IMR-90 (cell line): ENCODE results near the gene UBE3C. TPM values are rescaled to one million over a fixed set of nuclear protein-coding genes. Genes with fewer than 3 reads are reported as not detected.

ENCODE experiments used
- ATAC-seq: fragments of 200-7000 bp; cut with Tn5 transposase; 2 replicates; pipeline ENCODE4 v1.9.1; 2020; ENCODE audit warnings: low read depth, mild to moderate bottlenecking, moderate library complexity
- BruUV-seq: library from RNA; stranded (reverse); fragments of 400-500 nt; replicated peaks from 2 replicates; lab custom pipeline; 2021; lab: Mats Ljungman, UMichigan
- CTCF ChIA-PET: fragments of 300-600 bp; formaldehyde crosslinking; extraction: SDS; loops from one replicate; lab custom pipeline; 2021; ENCODE audit warnings: antibody characterized with exemption; lab: Yijun Ruan, JAX
- POLR2A ChIA-PET: fragments of 300-600 bp; sonication (Branson Sonifier 250); formaldehyde crosslinking; loops from one replicate; lab custom pipeline; 2022; ENCODE audit warnings: antibody characterized with exemption; ENCODE audit not compliant: unreplicated experiment; lab: Charles Lee
- DNase-seq: peaks from one replicate; pipeline ENCODE4 v3.0.0; 2013
- H2AFZ ChIP-seq: replicated peaks from 2 replicates; pipeline ENCODE3; 2013; ENCODE audit warnings: low read length, mild to moderate bottlenecking; ENCODE audit not compliant: poor library complexity
- H2AK5ac ChIP-seq: 2 replicates; pipeline ENCODE4 v1.6.1; 2013; ENCODE audit warnings: low read depth, low read length, inconsistent platforms
- H2AK9ac ChIP-seq: replicated peaks from 2 replicates; pipeline ENCODE3; 2013; ENCODE audit warnings: mild to moderate bottlenecking, low read depth, low read length, moderate library complexity; ENCODE audit not compliant: poor library complexity
- H2BK120ac ChIP-seq: 2 replicates; pipeline ENCODE4 v1.6.1; 2013; ENCODE audit warnings: low read depth, low read length, inconsistent platforms
- H2BK15ac ChIP-seq: 3 replicates; pipeline ENCODE4 v1.6.1; 2013; ENCODE audit warnings: low read depth, low read length, inconsistent platforms
- H2BK20ac ChIP-seq: 2 replicates; pipeline ENCODE4 v1.6.1; 2013; ENCODE audit warnings: low read depth, mild to moderate bottlenecking, inconsistent platforms, low read length, moderate library complexity
- H2BK5ac ChIP-seq: 2 replicates; pipeline ENCODE4 v1.6.1; 2013; ENCODE audit warnings: mild to moderate bottlenecking, low read depth, low read length, inconsistent platforms; ENCODE audit not compliant: poor library complexity, severe bottlenecking
- H3K14ac ChIP-seq: replicated peaks from 2 replicates; pipeline ENCODE4 v1.6.1; 2013; ENCODE audit warnings: low read depth, low read length, inconsistent platforms
- H3K18ac ChIP-seq: 2 replicates; pipeline ENCODE4 v1.6.1; 2013; ENCODE audit warnings: low read depth, low read length, control low read depth
- H3K23ac ChIP-seq: 2 replicates; pipeline ENCODE4 v1.6.1; 2013; ENCODE audit warnings: low read depth, low read length, inconsistent platforms
- H3K27ac ChIP-seq: 2 replicates; pipeline ENCODE4 v1.5.1; 2013; ENCODE audit warnings: mild to moderate bottlenecking, control low read depth, low read length; ENCODE audit not compliant: insufficient read depth
- H3K27me3 ChIP-seq: 2 replicates; pipeline ENCODE4 v1.6.1; 2013; ENCODE audit warnings: low read length; ENCODE audit not compliant: control insufficient read depth, insufficient read depth
- H3K36me3 ChIP-seq: 2 replicates; pipeline ENCODE4 v1.6.1; 2013; ENCODE audit warnings: low read length, mixed read lengths; ENCODE audit not compliant: control insufficient read depth, insufficient read depth
- H3K4ac ChIP-seq: 2 replicates; pipeline ENCODE4 v1.6.1; 2013; ENCODE audit warnings: low read depth, low read length, inconsistent platforms
- H3K4me1 ChIP-seq: 2 replicates; pipeline ENCODE4 v1.6.1; 2013; ENCODE audit warnings: low read length, mixed read lengths; ENCODE audit not compliant: control insufficient read depth, insufficient read depth
- H3K4me2 ChIP-seq: 2 replicates; pipeline ENCODE4 v1.6.1; 2013; ENCODE audit warnings: low read depth, mild to moderate bottlenecking, control low read depth, low read length, moderate library complexity
- H3K4me3 ChIP-seq: 2 replicates; pipeline ENCODE4 v1.5.1; 2013; ENCODE audit warnings: low read depth, mild to moderate bottlenecking, control low read depth, low read length, moderate library complexity; ENCODE audit not compliant: insufficient read depth
- H3K56ac ChIP-seq: 2 replicates; pipeline ENCODE4 v1.6.1; 2013; ENCODE audit warnings: low read length, inconsistent platforms; ENCODE audit not compliant: insufficient read depth; ENCODE audit errors: extremely low read depth
- H3K79me1 ChIP-seq, 2 experiments: 2 replicates each; pipeline ENCODE4 v1.6.1; 2013; ENCODE audit warnings: low read length in 2 of 2, inconsistent platforms in 1 of 2, low read depth in 1 of 2
- H3K9ac ChIP-seq: 2 replicates; pipeline ENCODE4 v1.6.1; 2013; ENCODE audit warnings: low read depth, low read length, control low read depth
- H3K9me1 ChIP-seq: 2 replicates; pipeline ENCODE4 v1.6.1; 2013; ENCODE audit warnings: low read length, inconsistent platforms; ENCODE audit not compliant: insufficient read depth
- H3K9me3 ChIP-seq: 2 replicates; pipeline ENCODE4 v1.6.1; 2013; ENCODE audit warnings: low read length; ENCODE audit not compliant: control insufficient read depth, insufficient read depth
- H4K20me1 ChIP-seq: 2 replicates; pipeline ENCODE4 v1.6.1; 2013; ENCODE audit warnings: low read length, inconsistent platforms; ENCODE audit not compliant: insufficient read depth
- H4K5ac ChIP-seq: 2 replicates; pipeline ENCODE4 v1.6.1; 2013; ENCODE audit warnings: mild to moderate bottlenecking, low read depth, low read length, control low read depth
- H4K8ac ChIP-seq, 2 experiments: 2 replicates each; pipeline ENCODE4 v1.6.1; 2013; ENCODE audit warnings: low read depth in 2 of 2, low read length in 2 of 2, control low read depth in 1 of 2, inconsistent platforms in 1 of 2
- H4K91ac ChIP-seq: 2 replicates; pipeline ENCODE4 v1.6.1; 2013; ENCODE audit warnings: low read depth, low read length, inconsistent platforms; ENCODE audit not compliant: insufficient read depth
- FOS ChIP-seq: fragments of 150-350 bp; IDR thresholded peaks from 2 replicates; pipeline ENCODE4 v1.6.1; 2016; ENCODE audit warnings: low read depth, low read length
- MAFK ChIP-seq: IDR thresholded peaks from 2 replicates; pipeline ENCODE4 v1.6.1; 2012; ENCODE audit warnings: low read depth, low read length, improper control_type of control experiment
- MAZ ChIP-seq: IDR thresholded peaks from 2 replicates; pipeline ENCODE4 v1.6.1; 2012; ENCODE audit warnings: low read depth, mild to moderate bottlenecking, low read length, improper control_type of control experiment, moderate library complexity, borderline replicate concordance
- MXI1 ChIP-seq: IDR thresholded peaks from 2 replicates; pipeline ENCODE4 v1.6.1; 2012; ENCODE audit warnings: low read depth, mild to moderate bottlenecking, low read length, moderate library complexity, borderline replicate concordance
- POLR2A ChIP-seq: IDR thresholded peaks from 2 replicates; pipeline ENCODE4 v1.6.1; 2012; ENCODE audit warnings: mild to moderate bottlenecking, low read depth, low read length
- RAD21 ChIP-seq: IDR thresholded peaks from 2 replicates; pipeline ENCODE4 v1.6.1; 2012; ENCODE audit warnings: low read length, improper control_type of control experiment
- RCOR1 ChIP-seq: IDR thresholded peaks from 2 replicates; pipeline ENCODE4 v1.6.1; 2012; ENCODE audit warnings: mild to moderate bottlenecking, low read length, improper control_type of control experiment; ENCODE audit not compliant: insufficient replicate concordance
- SMC3 ChIP-seq: fragments of 150-350 bp; IDR thresholded peaks from 2 replicates; pipeline ENCODE4 v1.6.1; 2016; ENCODE audit warnings: low read depth, mild to moderate bottlenecking, antibody characterized with exemption, low read length, moderate library complexity
- WGBS, 2 experiments: methylation state at CpG; one replicate each; pipeline versions ENCODE4 v1.1.5 to v1.1.7; 2013; ENCODE audit warnings: missing lambda C conversion rate in 2 of 2; ENCODE audit not compliant: insufficient read length in 1 of 2; ENCODE audit errors: extremely low coverage in 2 of 2; 5-methylcytosine and 5-hydroxymethylcytosine counted together
- dilution Hi-C: fragments of 300-500 bp; cut with HindIII; formaldehyde crosslinking; loops from one replicate; pipeline ENCODE4 v1.14.3; 2018; ENCODE audit warnings: low sequenced_read_pairs; ENCODE audit not compliant: unreplicated experiment
- in situ Hi-C: fragments of 300-500 bp; cut with MboI; formaldehyde crosslinking; loops from 3 replicates; pipeline ENCODE4 v1.14.3; 2019; ENCODE audit warnings: low sequenced_read_pairs, inconsistent platforms, mixed read lengths
- intact Hi-C: fragments of 100-400 bp; cut with micrococcal nuclease; formaldehyde crosslinking; loops from 2 replicates; pipeline ENCODE4 v1.10.0; 2022
- polyA plus RNA-seq, 3 experiments: library from polyadenylated mRNA; depleted of rRNA; stranded (reverse); fragments of >200 nt; gene quantifications; 2 replicates each; pipeline ENCODE4 v1.2.3, GENCODE V29; 2012; ENCODE audit warnings: low replicate concordance in 1 of 3
- total RNA-seq: library from RNA; depleted of rRNA; stranded (reverse); fragments of >200 nt; gene quantifications from 2 replicates; pipeline ENCODE4 v1.2.3, GENCODE V29; 2012
- TF ChIP-seq, protein P1 (sequence below): conservative IDR thresholded peaks from 2 replicates; pipeline ENCODE4 v1.5.1; 2012; ENCODE audit warnings: mild to moderate bottlenecking, low read depth, low read length, improper control_type of control experiment

The UBE3C gene
- total and polyA plus RNA-seq, 2 of the 4 experiments (the other 2 are of a cell fraction): 43.0 to 60.6 TPM

DNA sequence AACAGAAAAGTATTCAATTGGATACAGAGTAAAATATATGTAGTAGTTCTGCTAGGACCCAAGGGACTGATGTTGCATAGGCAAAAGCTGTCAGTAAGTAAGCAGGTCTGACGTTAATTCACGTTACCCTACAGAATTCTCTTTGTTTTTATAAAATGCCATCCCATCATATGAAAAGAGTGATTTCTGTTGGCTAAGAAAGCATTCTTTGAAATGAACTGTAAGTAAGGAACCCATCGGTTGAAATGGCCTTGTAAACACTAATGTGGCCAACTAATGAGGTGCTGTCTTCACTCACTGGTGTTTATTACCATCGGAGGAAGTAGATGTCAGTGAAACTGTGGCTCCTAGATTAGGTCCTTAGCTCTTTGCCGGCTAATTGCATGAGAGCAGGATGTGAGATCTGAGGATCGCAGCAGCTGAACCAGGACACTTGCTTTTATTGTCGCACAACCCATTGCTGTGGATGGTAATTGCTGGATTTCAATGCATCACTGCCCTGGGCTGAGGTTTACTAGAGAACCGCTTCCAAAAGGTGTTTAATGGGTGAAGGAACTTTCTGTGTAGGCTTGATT lies 49.5 kb downstream of the UBE3C start:
- Histone ChIP-seq H3K79me1 (peaks cover 18 to 20% of the 10 kb centered on the region in 2 experiments), H2AK5ac (no peak overlapping the region), H3K36me3 (peaks cover 42% of the 10 kb centered on the region), H4K8ac (no peak overlapping the region), H3K18ac (no peak overlapping the region), H2BK5ac (no peak overlapping the region), H3K27me3 (no peaks in the 10 kb centered on the region), H2AK9ac (no peak overlapping the region), H3K4me2 (no peak overlapping the region), H4K5ac (no peak overlapping the region), H2BK15ac (no peak overlapping the region), H2AFZ (no peak overlapping the region), H3K9me1 (no peaks in the 10 kb centered on the region; the same call in 1 of the 2 replicates), H3K9me3 (no peaks in the 10 kb centered on the region), H4K20me1 (no peaks in the 10 kb centered on the region), H2BK120ac (no peak overlapping the region), H3K27ac (no peak overlapping the region), H4K91ac (no peak overlapping the region), H3K23ac (no peak overlapping the region), H3K4me3 (no peak overlapping the region), H3K56ac (no peak overlapping the region), H2BK20ac (no peak overlapping the region), H3K14ac (no peak overlapping the region), H3K4ac (no peak overlapping the region), H3K9ac (no peak overlapping the region), H3K4me1 (no peaks in the 10 kb centered on the region)
- in situ Hi-C loops: no loop called here
- ATAC-seq: no peak
- no peak for DNase-seq
- dilution Hi-C loops: no loop called here
- ChIA-PET CTCF (no interaction called here), POLR2A (no interaction called here)
- intact Hi-C loops: no loop called here
- TF ChIP-seq MXI1: no peak
- TF ChIP-seq MAFK: no peak
- no peak for TF ChIP-seq SMC3
- TF ChIP-seq, protein P1, sequence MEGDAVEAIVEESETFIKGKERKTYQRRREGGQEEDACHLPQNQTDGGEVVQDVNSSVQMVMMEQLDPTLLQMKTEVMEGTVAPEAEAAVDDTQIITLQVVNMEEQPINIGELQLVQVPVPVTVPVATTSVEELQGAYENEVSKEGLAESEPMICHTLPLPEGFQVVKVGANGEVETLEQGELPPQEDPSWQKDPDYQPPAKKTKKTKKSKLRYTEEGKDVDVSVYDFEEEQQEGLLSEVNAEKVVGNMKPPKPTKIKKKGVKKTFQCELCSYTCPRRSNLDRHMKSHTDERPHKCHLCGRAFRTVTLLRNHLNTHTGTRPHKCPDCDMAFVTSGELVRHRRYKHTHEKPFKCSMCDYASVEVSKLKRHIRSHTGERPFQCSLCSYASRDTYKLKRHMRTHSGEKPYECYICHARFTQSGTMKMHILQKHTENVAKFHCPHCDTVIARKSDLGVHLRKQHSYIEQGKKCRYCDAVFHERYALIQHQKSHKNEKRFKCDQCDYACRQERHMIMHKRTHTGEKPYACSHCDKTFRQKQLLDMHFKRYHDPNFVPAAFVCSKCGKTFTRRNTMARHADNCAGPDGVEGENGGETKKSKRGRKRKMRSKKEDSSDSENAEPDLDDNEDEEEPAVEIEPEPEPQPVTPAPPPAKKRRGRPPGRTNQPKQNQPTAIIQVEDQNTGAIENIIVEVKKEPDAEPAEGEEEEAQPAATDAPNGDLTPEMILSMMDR: no peak
- no peak for TF ChIP-seq MAZ
- no peak for TF ChIP-seq POLR2A
- TF ChIP-seq RAD21: no peak
- no peak for TF ChIP-seq RCOR1
- TF ChIP-seq FOS: no peak
- WGBS, 2 experiments: 67% methylated on average over 5 of the region's 8 CpGs; no CpG with 5 or more reads in 1 of the 2 experiments
- BruUV-seq: no TSS peak
